Heart left ventricle (tissue), 16 donors: ENCODE results near the gene PGAM4. TPM values are rescaled to one million over a fixed set of nuclear protein-coding genes. Genes with fewer than 3 reads are reported as not detected.

Source experiments
- ATAC-seq, 4 donors: fragments of 200-7000 bp; cut with Tn5 transposase; one replicate each; pipeline ENCODE4 v1.9.1; 2020 to 2022; ENCODE audit warnings: moderate library complexity in 4 of 4, mild to moderate bottlenecking in 3 of 4, moderate number of reproducible peaks in 1 of 4
- DNase-seq, 5 donors: peaks; one replicate each; pipeline ENCODE4 v3.0.0-alpha.2; 2020
- H3K27ac ChIP-seq, 12 donors: fragments of 200-600 bp; sonication (generic) in 4 of 12; one replicate each; pipeline versions ENCODE4 v1.5.0 to v1.8.0; 2016 to 2022; ENCODE audit warnings: mild to moderate bottlenecking in 2 of 12
- H3K27me3 ChIP-seq, 9 donors: fragments of 200-600 bp; sonication (generic) in 2 of 9; one replicate each; pipeline versions ENCODE4 v1.5.1 to v1.8.0; 2016 to 2022; ENCODE audit warnings: mild to moderate bottlenecking in 3 of 9
- H3K36me3 ChIP-seq, 9 donors: fragments of 200-600 bp; sonication (generic) in 2 of 9; one replicate each; pipeline versions ENCODE4 v1.5.0 to v1.8.0; 2018 to 2022; ENCODE audit warnings: mild to moderate bottlenecking in 2 of 9
- H3K4me1 ChIP-seq, 12 donors: fragments of 200-600 bp; sonication (generic) in 4 of 12; one replicate each; pipeline versions ENCODE4 v1.5.0 to v1.8.0; 2016 to 2022; ENCODE audit warnings: mild to moderate bottlenecking in 3 of 12
- H3K4me3 ChIP-seq, 12 donors: fragments of 200-600 bp; sonication (generic) in 4 of 12; one replicate each; pipeline versions ENCODE4 v1.5.0 to v1.8.0; 2017 to 2022; ENCODE audit warnings: mild to moderate bottlenecking in 9 of 12, moderate library complexity in 4 of 12
- H3K9me3 ChIP-seq, 12 donors: fragments of 200-600 bp; sonication (generic) in 4 of 12; one replicate each; pipeline versions ENCODE4 v1.5.0 to v1.8.0; 2016 to 2022; ENCODE audit warnings: mild to moderate bottlenecking in 1 of 12
- POLR2A ChIP-seq, 2 donors: fragments of 450-650 bp; IDR thresholded peaks; one replicate each; pipeline ENCODE4 v1.6.1; 2017; ENCODE audit warnings: antibody characterized with exemption in 2 of 2, mild to moderate bottlenecking in 2 of 2, moderate library complexity in 2 of 2
- WGBS, 4 donors: extraction: QIAGEN DNeasy Blood & Tissue Kit in 2 of 4; methylation state at CpG; one replicate each; pipeline versions ENCODE4 v1.1.5 to v1.1.7; 2013 to 2018; 5-methylcytosine and 5-hydroxymethylcytosine counted together
- intact Hi-C, 10 donors: fragments of 100-400 bp; cut with DNase I; formaldehyde crosslinking; loops; one replicate each; pipeline versions ENCODE4 v1.11.1 to v1.14.2; 2022
- polyA plus RNA-seq, 2 donors: library from polyadenylated mRNA; stranded (reverse); fragments of 200-250 nt; gene quantifications; one replicate each; pipeline ENCODE4 v1.2.3, GENCODE V29; 2013
- total RNA-seq, 9 donors: library from RNA; depleted of rRNA in 2 of 9; stranded (reverse); fragments of >200 nt in 2 of 9; fragmentation: NEBNext Ultra II Directional in 3 of 9; extraction: Animal tissue kit (Norgen Biotek cat#: 25700) in 3 of 9; gene quantifications; one replicate each; pipeline versions ENCODE4 v1.1.0 to v1.2.4, GENCODE V29; 2016 to 2023
- TF ChIP-seq, protein P1 (sequence below), 12 donors: fragments of 200-600 bp; sonication (generic) in 4 of 12; IDR thresholded peaks; one replicate each; pipeline versions ENCODE4 v1.5.0 to v1.8.0; 2018 to 2022; ENCODE audit warnings: antibody characterized with exemption in 12 of 12, mild to moderate bottlenecking in 5 of 12
- donor health status: ischemic (EF 13 %, LVEDD 7.1; RV severe dilation, severe dysfunction).
- donor health status: healthy with polysubstance abuse.
- donor health status: DM: no; HTN: yes; CAD: no.
- donor health status: DM: no; HTN: no; CAD: no.
- donor health status: ischemic (EF 25% LVEDD 6.9; RV normal size, moderate dysfunction).
- donor health status: ischemic (EF 25% LVEDD 5.7; RV mildly dilated, moderate dysfunction).
- donor health status: healthy.
- donor health status: DM: yes; HTN: yes; CAD: no.
- donor health status: ischemic (EF 35%, LVEDD 5.7; RV mildly dilated, moderate dysfunction).
- donor health status: nonischemic (EF 11% LVEDD 7.7; RV severe dilation, severe dysfunction).
- donor health status: DM: yes; HTN: yes; CAD: no.
- donor health status: PGD.
- donor health status: ischemic (EF 29% LVEDD 5.4; RV normal size, mild dysfunction).
- donor health status: nonischemic (EF 23%, LVEDD 6.1; RV moderate dilation, normal function).

The PGAM4 gene
- total and polyA plus RNA-seq, 11 donors, result 0.19 TPM; not detected in 10

GRCh38 chrX:77953302-77953701 is 16.1 kb downstream of the PGAM4 start:
- Histone ChIP-seq H3K9me3 (peaks cover 0 to 9% (median 0%) of the 10 kb centered on the region in 12 donors), H3K4me1 (peaks cover 0 to 10% (median 2%) of the 10 kb centered on the region in 12 donors), H3K27me3 (no peaks in the 10 kb centered on the region), H3K4me3 (no peak overlapping the region), H3K27ac (no peak overlapping the region), H3K36me3 (no peaks in the 10 kb centered on the region)
- ATAC-seq (no peak), DNase-seq (no peak)
- TF ChIP-seq, protein P1, sequence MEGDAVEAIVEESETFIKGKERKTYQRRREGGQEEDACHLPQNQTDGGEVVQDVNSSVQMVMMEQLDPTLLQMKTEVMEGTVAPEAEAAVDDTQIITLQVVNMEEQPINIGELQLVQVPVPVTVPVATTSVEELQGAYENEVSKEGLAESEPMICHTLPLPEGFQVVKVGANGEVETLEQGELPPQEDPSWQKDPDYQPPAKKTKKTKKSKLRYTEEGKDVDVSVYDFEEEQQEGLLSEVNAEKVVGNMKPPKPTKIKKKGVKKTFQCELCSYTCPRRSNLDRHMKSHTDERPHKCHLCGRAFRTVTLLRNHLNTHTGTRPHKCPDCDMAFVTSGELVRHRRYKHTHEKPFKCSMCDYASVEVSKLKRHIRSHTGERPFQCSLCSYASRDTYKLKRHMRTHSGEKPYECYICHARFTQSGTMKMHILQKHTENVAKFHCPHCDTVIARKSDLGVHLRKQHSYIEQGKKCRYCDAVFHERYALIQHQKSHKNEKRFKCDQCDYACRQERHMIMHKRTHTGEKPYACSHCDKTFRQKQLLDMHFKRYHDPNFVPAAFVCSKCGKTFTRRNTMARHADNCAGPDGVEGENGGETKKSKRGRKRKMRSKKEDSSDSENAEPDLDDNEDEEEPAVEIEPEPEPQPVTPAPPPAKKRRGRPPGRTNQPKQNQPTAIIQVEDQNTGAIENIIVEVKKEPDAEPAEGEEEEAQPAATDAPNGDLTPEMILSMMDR (IDR thresholded peaks at IDR 0.05), result no peak
- TF ChIP-seq POLR2A (IDR thresholded peaks at IDR 0.05), result no peak
- 49 to 76% (median 59%) methylated on average over 1 of the region's 1 CpG for WGBS, 4 donors
- intact Hi-C loops, result no loop called here

GRCh38 chrX:77952173-77952572 is 17.3 kb downstream of the PGAM4 start:
- Histone ChIP-seq H3K36me3 (no peaks in the 10 kb centered on the region), H3K4me3 (no peak overlapping the region), H3K27me3 (no peaks in the 10 kb centered on the region), H3K4me1 (peaks cover 0 to 10% (median 2%) of the 10 kb centered on the region in 12 donors), H3K9me3 (peaks cover 0 to 6% (median 0%) of the 10 kb centered on the region in 12 donors), H3K27ac (no peak overlapping the region)
- WGBS, 4 donors, result 53 to 72% (median 64%) methylated on average over 1 of the region's 1 CpG
- intact Hi-C loops, result no loop called here
- no peak for DNase-seq
- TF ChIP-seq, protein P1 (IDR thresholded peaks at IDR 0.05), result no peak
- no peak for ATAC-seq

DNA sequence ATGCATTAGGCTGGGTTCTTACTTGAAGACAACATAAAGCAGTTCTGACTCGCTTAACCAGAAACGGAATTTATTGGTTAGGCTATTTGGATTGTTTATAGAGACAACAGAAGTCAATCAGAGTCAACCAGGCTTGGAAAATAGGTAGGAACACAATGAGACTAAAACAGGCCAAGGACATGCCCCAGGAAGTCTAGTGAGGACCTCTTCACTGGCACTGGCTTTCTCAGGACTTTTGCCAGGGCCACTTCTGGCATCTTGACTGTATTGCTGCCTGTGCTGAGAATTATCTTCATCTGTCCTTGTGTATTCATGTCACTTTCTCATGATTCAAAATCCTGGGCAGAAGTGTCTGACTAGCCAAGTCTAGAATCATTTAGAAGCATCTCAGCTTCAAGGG is 19.6 kb downstream of the PGAM4 start:
- ATAC-seq (no peak), DNase-seq (no peak)
- Histone ChIP-seq H3K27ac (no peak overlapping the region), H3K36me3 (no peaks in the 10 kb centered on the region), H3K9me3 (no peaks in the 10 kb centered on the region), H3K4me1 (peaks cover 0 to 13% (median 2%) of the 10 kb centered on the region in 12 donors), H3K4me3 (no peak overlapping the region), H3K27me3 (no peaks in the 10 kb centered on the region)
- intact Hi-C loops, result no loop called here
- WGBS, 4 donors, result 78 to 92% (median 83%) methylated on average over 2 of the region's 2 CpGs
- TF ChIP-seq POLR2A (IDR thresholded peaks at IDR 0.05), result no peak
- TF ChIP-seq, protein P1 (IDR thresholded peaks at IDR 0.05), result no peak

DNA sequence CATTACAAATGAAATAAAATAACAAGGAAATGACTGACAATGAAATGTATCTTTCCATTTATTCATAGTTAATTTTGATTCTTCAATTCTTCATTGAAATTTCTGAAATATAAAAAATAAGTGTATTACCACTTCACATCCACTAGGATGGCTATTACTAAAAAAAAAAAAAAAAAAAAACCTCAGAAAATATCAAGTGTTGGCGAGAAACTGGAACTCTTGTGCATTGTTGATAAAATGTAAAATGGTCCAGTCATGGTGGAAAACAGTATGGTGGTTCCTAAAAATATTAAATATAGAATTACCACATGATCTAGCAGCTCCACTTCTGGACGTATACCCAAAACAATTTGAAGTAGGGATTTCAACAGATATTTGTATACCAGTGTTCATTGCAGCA is 22.9 kb downstream of the PGAM4 start:
- H3K9me3 ChIP-seq, result no peaks in the 10 kb centered on the region
- H3K27me3 ChIP-seq, result no peaks in the 10 kb centered on the region
- H3K4me1 ChIP-seq, result peaks cover 0 to 11% (median 0%) of the 10 kb centered on the region in 12 donors
- no peak for ATAC-seq
- no peak overlapping the region for H3K4me3 ChIP-seq
- 76 to 95% (median 82%) methylated on average over 2 of the region's 2 CpGs for WGBS, 4 donors
- intact Hi-C loops, result no loop called here
- H3K36me3 ChIP-seq, result no peaks in the 10 kb centered on the region
- TF ChIP-seq POLR2A (IDR thresholded peaks at IDR 0.05), result no peak
- TF ChIP-seq, protein P1 (IDR thresholded peaks at IDR 0.05), result peak in 2 of 12 donors; percentile 6 to 33
- H3K27ac ChIP-seq, result no peak overlapping the region
- no peak for DNase-seq
